ENCODE data around the gene CUZD1. TPM values are rescaled to one million over a fixed set of nuclear protein-coding genes. Genes with fewer than 3 reads are reported as not detected.
"Not testable (repeated sequence)": the region's sequence is repeated elsewhere in the genome, so short reads cannot be mapped to it uniquely, and the experiment has no call there.

CUZD1 gene
- 1 to 10 TPM; 2.2 to 2.9 TPM for total RNA-seq

GRCh38 chr10:122845783-122846332 lies at the start of gene CUZD1:
Gene CUZD1, minus strand, starts transcription at chr10:122845857. Its CDS starts 14 bp downstream, at chr10:122845843.
- ChIA-PET POLR2A (no interaction called here), CTCF (no interaction called here)

GRCh38 chr10:122894261-122894944 lies 48.7 kb upstream of the CUZD1 start:
- ChIA-PET CTCF (no interaction called here), POLR2A (no interaction called here)

GRCh38 chr10:122884166-122884565 lies 38.5 kb upstream of the CUZD1 start:
- ChIA-PET CTCF (no interaction called here), POLR2A (no interaction called here)

- ChIA-PET CTCF (no interaction called here), POLR2A (no interaction called here)
These were observed 37.1 kb upstream of the CUZD1 start for GRCh38 chr10:122882766-122883165.

GRCh38 chr10:122879339-122880273 lies 33.9 kb upstream of the CUZD1 start, which contains the start of gene FAM24B:
Gene FAM24B, minus strand, starts transcription at chr10:122879581. Its CDS starts 29,066 bp downstream, at chr10:122850515.
- POLR2A ChIA-PET: interaction anchor here (0.6 to 1.4 kb wide), 2 partner anchors 74 to 100 kb away, joined by 3 to 4 read pairs; partner anchors contain the start of genes C10orf88 and PSTK
- CTCF ChIA-PET: no interaction called here

- ChIA-PET CTCF (no interaction called here), POLR2A (interaction anchor here (1.4 kb wide), 2 partner anchors 75 to 129 kb away, joined by 3 to 4 read pairs; partner anchors contain the start of genes C10orf88 and IKZF5)
These were observed 33.2 kb upstream of the CUZD1 start for GRCh38 chr10:122878799-122879338.

GRCh38 chr10:122877264-122877663 lies 31.6 kb upstream of the CUZD1 start:
- ChIA-PET POLR2A (no interaction called here), CTCF (no interaction called here)

- ChIA-PET CTCF (no interaction called here), POLR2A (no interaction called here)
These were observed 30.8 kb upstream of the CUZD1 start for GRCh38 chr10:122876467-122876855.

- CTCF ChIA-PET: no interaction called here
- POLR2A ChIA-PET: no interaction called here
These were observed 30.3 kb upstream of the CUZD1 start for GRCh38 chr10:122875843-122876466.

GRCh38 chr10:122871947-122872346 lies 26.3 kb upstream of the CUZD1 start:
- CTCF ChIA-PET, POLR2A ChIA-PET: not testable (repeated sequence)

- POLR2A ChIA-PET, CTCF ChIA-PET: not testable (repeated sequence)
These were observed 23.1 kb upstream of the CUZD1 start for GRCh38 chr10:122868768-122869167.

GRCh38 chr10:122866757-122867482 lies 21.3 kb upstream of the CUZD1 start:
- CTCF ChIA-PET: interaction anchor here (0.6 kb wide), 1 partner anchor 1279 kb away, joined by 3 read pairs; no protein-coding TSS in a partner anchor
- POLR2A ChIA-PET: not testable (repeated sequence)

- ChIA-PET POLR2A (no interaction called here), CTCF (no interaction called here)
These were observed 19.2 kb upstream of the CUZD1 start for GRCh38 chr10:122864901-122865300.

GRCh38 chr10:122864194-122864592 lies 18.5 kb upstream of the CUZD1 start:
- ChIA-PET POLR2A (no interaction called here), CTCF (no interaction called here)

GRCh38 chr10:122863216-122864193 lies 17.8 kb upstream of the CUZD1 start:
- POLR2A ChIA-PET: no interaction called here
- CTCF ChIA-PET: no interaction called here

- POLR2A ChIA-PET: no interaction called here
These were observed 16.1 kb upstream of the CUZD1 start for GRCh38 chr10:122861711-122862161.

GRCh38 chr10:122859527-122859926 lies 13.9 kb upstream of the CUZD1 start:
- ChIA-PET CTCF (interaction anchor here (0.6 kb wide), 1 partner anchor 30 kb away, joined by 3 read pairs; no protein-coding TSS in a partner anchor), POLR2A (no interaction called here)

More at GRCh38 chr10:122861711-122862161, 16.1 kb upstream of the CUZD1 start:
- CTCF ChIA-PET: no interaction called here

- CTCF ChIA-PET, POLR2A ChIA-PET: not testable (repeated sequence)
These were observed 12.4 kb upstream of the CUZD1 start for GRCh38 chr10:122858042-122858441.
